HepG2 (cell line): Measurements from ENCODE around the gene TSPAN31. TPM values are rescaled to one million over a fixed set of nuclear protein-coding genes. Genes with fewer than 3 reads are reported as not detected.

ENCODE experiments used
- DPF2 ChIP-seq: sonication (generic); formaldehyde crosslinking; IDR thresholded peaks from 2 replicates; pipeline ENCODE4 v1.4.0; 2020; ENCODE audit warnings: mild to moderate bottlenecking, low read depth, missing genetic modification reagents, borderline replicate concordance
- FOXA1 ChIP-seq, 2 experiments: fragments of 450-650 bp in 1 of 2; sonication (generic) in 1 of 2; formaldehyde crosslinking in 1 of 2; IDR thresholded peaks; 2 replicates each; pipeline versions ENCODE4 v1.4.0 to v1.6.1; 2016 to 2020; ENCODE audit warnings: missing genetic modification reagents in 1 of 2
- FOXO4 ChIP-seq: sonication (generic); formaldehyde crosslinking; conservative IDR thresholded peaks from 2 replicates; pipeline ENCODE4 v1.8.1; 2023; ENCODE audit warnings: missing genetic modification reagents
- GTF3A ChIP-seq: sonication (generic); formaldehyde crosslinking; conservative IDR thresholded peaks from 2 replicates; pipeline ENCODE4 v1.4.0; 2020; ENCODE audit warnings: mild to moderate bottlenecking, missing genetic modification reagents
- HINFP ChIP-seq: sonication (generic); formaldehyde crosslinking; IDR thresholded peaks from 2 replicates; pipeline ENCODE4 v1.4.0; 2020; ENCODE audit warnings: low read depth, mild to moderate bottlenecking, missing genetic modification reagents
- HOXA7 ChIP-seq: sonication (generic); formaldehyde crosslinking; IDR thresholded peaks from 2 replicates; pipeline ENCODE4 v1.8.1; 2022; ENCODE audit warnings: mild to moderate bottlenecking, missing genetic modification reagents, moderate library complexity
- KDM2A ChIP-seq: sonication (generic); formaldehyde crosslinking; IDR thresholded peaks from 2 replicates; pipeline ENCODE4 v1.4.0; 2020; ENCODE audit warnings: low read depth, missing genetic modification reagents, borderline replicate concordance
- NFAT5 ChIP-seq: sonication (generic); formaldehyde crosslinking; IDR thresholded peaks from 2 replicates; pipeline ENCODE4 v1.4.0; 2020; ENCODE audit warnings: missing genetic modification reagents
- NFYB ChIP-seq: sonication (generic); formaldehyde crosslinking; IDR thresholded peaks from 2 replicates; pipeline ENCODE4 v1.4.0; 2020; ENCODE audit warnings: missing genetic modification reagents
- RAD51 ChIP-seq: fragments of 450-650 bp; IDR thresholded peaks from 2 replicates; pipeline ENCODE4 v1.6.1; 2016; ENCODE audit warnings: borderline replicate concordance
- SIN3A ChIP-seq: IDR thresholded peaks from 2 replicates; pipeline ENCODE4 v1.6.1; 2011; ENCODE audit warnings: low read depth, mild to moderate bottlenecking, control low read depth, low read length, borderline replicate concordance
- SMAD3 ChIP-seq: sonication (generic); formaldehyde crosslinking; IDR thresholded peaks from 2 replicates; pipeline ENCODE4 v1.4.0; 2020; ENCODE audit warnings: missing genetic modification reagents
- SMARCC2 ChIP-seq: fragments of 450-650 bp; IDR thresholded peaks from 2 replicates; pipeline ENCODE4 v1.6.1; 2017; ENCODE audit warnings: antibody characterized with exemption, mild to moderate bottlenecking
- SNAPC5 ChIP-seq: sonication (generic); formaldehyde crosslinking; IDR thresholded peaks from 2 replicates; pipeline ENCODE4 v1.8.1; 2023; ENCODE audit warnings: mild to moderate bottlenecking, missing genetic modification reagents, borderline replicate concordance
- SRSF1 ChIP-seq: fragments of 200-400 bp; formaldehyde crosslinking; optimal IDR thresholded peaks from 2 replicates; pipeline ENCODE3; 2017; ENCODE audit warnings: mild to moderate bottlenecking, low read depth, low read length, moderate library complexity
- ZBTB34 ChIP-seq: sonication (generic); formaldehyde crosslinking; IDR thresholded peaks from 2 replicates; pipeline ENCODE4 v1.8.0; 2022; ENCODE audit warnings: mild to moderate bottlenecking, missing genetic modification reagents
- ZNF350 ChIP-seq: sonication (generic); formaldehyde crosslinking; IDR thresholded peaks from 2 replicates; pipeline ENCODE4 v1.4.0; 2020; ENCODE audit warnings: mild to moderate bottlenecking, low read depth, missing genetic modification reagents, borderline replicate concordance
- ZNF552 ChIP-seq: sonication (generic); formaldehyde crosslinking; IDR thresholded peaks from 2 replicates; pipeline ENCODE4 v1.9.0; 2022; ENCODE audit warnings: missing genetic modification reagents, mild to moderate bottlenecking, borderline replicate concordance
- ZNF816 ChIP-seq: sonication (generic); formaldehyde crosslinking; IDR thresholded peaks from 2 replicates; pipeline ENCODE4 v1.8.0; 2022; ENCODE audit warnings: missing genetic modification reagents, mild to moderate bottlenecking, borderline replicate concordance
- polyA plus RNA-seq, 8 experiments: library from polyadenylated mRNA; depleted of rRNA in 3 of 8; stranded (reverse) in 7 of 8; unstranded in 1 of 8; fragments of >200 nt; fragmentation: Illumina TruSeq in 4 of 8; extraction: Trizol in 4 of 8; gene quantifications; 2 replicates each; pipeline versions ENCODE4 v1.2.1 to v1.2.3, GENCODE V29; 2011 to 2016; ENCODE audit warnings: low read depth in 4 of 8, missing spikeins in 1 of 8, mixed read lengths in 1 of 8; ENCODE audit not compliant: insufficient read depth in 1 of 8
- total RNA-seq, 5 experiments: library from RNA; depleted of rRNA; stranded (reverse); fragments of >200 nt; fragmentation: Illumina TruSeq; extraction: Trizol; gene quantifications; 2 replicates each; pipeline ENCODE4 v1.2.3, GENCODE V29; 2016; ENCODE audit warnings: low read depth in 1 of 5

Gene TSPAN31
- total and polyA plus RNA-seq, 2 of the 13 experiments (the other 11 are each of a cell fraction or from before 2014, with no cell fraction given), result 10.4 to 24.6 TPM

- TF ChIP-seq NFAT5 (CRISPR knock-in tag) (no peak), ZBTB34 (no peak), GTF3A (CRISPR knock-in tag) (0 out of 2 replicates have a peak, but pooled peaks have one; percentile 6), SMARCC2 (no peak), DPF2 (CRISPR knock-in tag) (no peak), FOXA1 (IDR thresholded peaks at IDR 0.05) (no peak), FOXA1 (CRISPR knock-in tag; IDR thresholded peaks at IDR 0.05) (no peak), ZNF816 (CRISPR knock-in tag) (no peak), RAD51 (no peak), SMAD3 (0 out of 2 replicates have a peak, but pooled peaks have one; percentile 8), HOXA7 (CRISPR knock-in tag) (no peak), KDM2A (CRISPR knock-in tag) (peak; percentile 81), SRSF1 (no peak), ZNF552 (CRISPR knock-in tag) (0 out of 2 replicates have a peak, but pooled peaks have one; percentile 61), FOXO4 (CRISPR knock-in tag) (no peak), HINFP (CRISPR knock-in tag) (no peak), ZNF350 (no peak; the same call in 1 of the 2 replicates), SNAPC5 (CRISPR knock-in tag) (no peak), SIN3A (no peak), NFYB (CRISPR knock-in tag) (no peak)
These were observed 20.3 kb downstream of the TSPAN31 start (continued) for GRCh38 chr12:57765003-57765697.
